Astrocyte (in vitro differentiated cells and primary cell): ENCODE results near the gene FAM209A.

Source experiments
- CTCF ChIP-seq: IDR thresholded peaks from 2 replicates; pipeline ENCODE4 v1.5.1; 2011; ENCODE audit warnings: low read depth, mild to moderate bottlenecking, inconsistent platforms, low read length, moderate library complexity; ENCODE audit not compliant: insufficient read depth
- EZH2 ChIP-seq: IDR thresholded peaks from 2 replicates; pipeline ENCODE4 v1.6.1; 2012; ENCODE audit warnings: mild to moderate bottlenecking, low read length, inconsistent platforms; ENCODE audit not compliant: insufficient read depth

GRCh38 chr20:56520180-56520579 lies 4.4 kb upstream of the FAM209A start:
- TF ChIP-seq EZH2 (no peak), CTCF (no peak)
